NCI-H128 (cell line): ENCODE results near the gene WBP2NL.

ENCODE experiments used
- DNase-seq: peaks from one replicate; lab custom pipeline; 2025; ENCODE audit not compliant: unreplicated experiment; lab: John Stamatoyannopoulos, UW

WBP2NL gene

GRCh38 chr22:42033263-42034181 is 34.9 kb downstream of the WBP2NL start:
- no peak for DNase-seq

- no peak for DNase-seq
Observed at GRCh38 chr22:42035256-42035655, 36.7 kb downstream of the WBP2NL start.

GRCh38 chr22:42039271-42039670 is 40.7 kb downstream of the WBP2NL start:
- no peak for DNase-seq

GRCh38 chr22:42041784-42042183 is 43.2 kb downstream of the WBP2NL start:
- no peak for DNase-seq

- DNase-seq = no peak
Observed at GRCh38 chr22:42050641-42051180, 52.1 kb downstream of the WBP2NL start.

GRCh38 chr22:42052765-42053164 is 54.2 kb downstream of the WBP2NL start:
- no peak for DNase-seq

GRCh38 chr22:42056757-42057511 is 58.3 kb downstream of the WBP2NL start:
- DNase-seq = no peak

- no peak for DNase-seq
Observed at GRCh38 chr22:42060489-42060888, 61.9 kb downstream of the WBP2NL start.

- no peak for DNase-seq
Observed at GRCh38 chr22:42061041-42061440, 62.5 kb downstream of the WBP2NL start.

- DNase-seq = no peak
Observed at GRCh38 chr22:42062506-42063170, 64.0 kb downstream of the WBP2NL start.

GRCh38 chr22:42064629-42065028 is 66.0 kb downstream of the WBP2NL start:
- no peak for DNase-seq

GRCh38 chr22:42065438-42066125 is 67.0 kb downstream of the WBP2NL start:
- DNase-seq = no peak

GRCh38 chr22:42066126-42066761 is 67.7 kb downstream of the WBP2NL start:
- no peak for DNase-seq

GRCh38 chr22:42066937-42067336 is 68.3 kb downstream of the WBP2NL start:
- no peak for DNase-seq

- no peak for DNase-seq
Observed at GRCh38 chr22:42067671-42068251, 69.2 kb downstream of the WBP2NL start.

- no peak for DNase-seq
Observed at GRCh38 chr22:42068291-42068690, 69.7 kb downstream of the WBP2NL start.

- DNase-seq = no peak
Observed at GRCh38 chr22:42069801-42070516, 71.4 kb downstream of the WBP2NL start.

- peak; percentile 91 for DNase-seq
Observed at GRCh38 chr22:42070517-42071422, 72.2 kb downstream of the WBP2NL start, which contains the start of gene NAGA. NAGA (minus strand) TSS chr22:42070812; CDS start chr22:42070297, 515 bp downstream.
